Astrocyte of the hippocampus (primary cell): ENCODE results near the gene ATXN7.

Source experiments
- DNase-seq: peaks from one replicate; pipeline ENCODE4 v3.0.0; 2011; ENCODE audit warnings: low read depth, low spot score

Gene ATXN7

DNA sequence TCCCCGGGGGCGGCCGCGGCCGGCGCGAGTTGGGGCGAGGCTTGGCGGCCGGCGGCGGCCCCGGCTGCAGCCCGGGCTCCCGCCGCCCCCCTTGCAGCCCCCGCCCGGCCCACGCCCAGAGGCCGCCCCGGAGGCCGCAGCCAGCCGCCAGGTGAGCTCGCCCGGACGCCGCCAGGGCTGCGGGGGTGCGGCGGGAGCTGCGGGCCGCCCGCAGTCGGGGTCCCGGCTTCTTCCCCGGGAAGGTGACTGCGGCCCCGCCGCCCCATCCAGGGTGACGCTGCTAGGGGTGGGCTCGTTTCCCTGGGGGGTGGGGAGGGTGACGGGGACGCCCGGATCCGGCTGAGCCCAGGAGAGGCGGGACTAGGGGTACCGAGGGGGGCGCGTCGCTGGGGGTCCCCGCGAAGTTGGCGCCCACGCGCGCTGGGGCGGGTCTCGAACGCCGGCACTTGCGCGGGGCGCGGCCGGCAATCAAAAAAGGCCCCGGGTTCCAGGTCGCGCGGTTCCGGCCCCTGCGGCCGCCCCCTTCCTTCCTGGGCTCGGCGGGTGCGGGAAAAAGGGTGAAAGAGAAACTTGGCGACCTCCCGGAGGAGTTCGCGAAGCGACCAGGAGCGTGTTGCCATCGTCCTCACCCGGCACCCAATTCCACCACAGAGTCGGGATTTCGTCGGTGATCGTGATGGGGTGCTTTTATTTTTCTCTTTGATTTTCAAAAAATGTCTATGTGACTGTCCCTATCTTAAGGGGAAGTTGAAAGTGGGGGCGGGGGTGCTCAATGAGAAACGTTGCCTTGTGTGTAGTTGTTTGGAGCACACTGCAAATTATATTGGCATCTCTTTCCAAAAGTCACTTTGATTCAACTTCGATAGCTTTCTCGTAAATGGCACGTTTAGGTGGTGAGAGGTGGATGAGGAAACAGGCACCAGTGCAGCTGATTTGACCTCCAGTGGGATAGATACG, 619 bp downstream of the ATXN7 start:
- peak; percentile 54 for DNase-seq

DNA sequence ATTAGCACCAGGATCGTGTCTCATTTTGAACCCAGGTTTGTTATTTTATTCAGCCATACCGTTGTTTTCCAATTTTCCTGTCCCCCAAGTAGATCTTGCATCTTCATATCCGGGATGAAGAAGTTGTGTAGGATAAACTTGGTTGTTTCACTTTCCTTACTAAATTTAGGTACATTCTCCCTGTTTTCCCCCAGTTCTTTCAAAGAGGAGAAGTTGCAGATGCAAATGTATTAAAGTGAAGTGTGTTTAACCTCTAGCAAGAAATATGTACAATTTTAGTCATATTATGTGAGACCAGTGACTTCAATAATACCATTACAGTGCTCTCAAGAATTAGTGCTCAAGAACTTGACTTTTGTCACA, 1.3 kb downstream of the ATXN7 start:
- no peak for DNase-seq

DNA sequence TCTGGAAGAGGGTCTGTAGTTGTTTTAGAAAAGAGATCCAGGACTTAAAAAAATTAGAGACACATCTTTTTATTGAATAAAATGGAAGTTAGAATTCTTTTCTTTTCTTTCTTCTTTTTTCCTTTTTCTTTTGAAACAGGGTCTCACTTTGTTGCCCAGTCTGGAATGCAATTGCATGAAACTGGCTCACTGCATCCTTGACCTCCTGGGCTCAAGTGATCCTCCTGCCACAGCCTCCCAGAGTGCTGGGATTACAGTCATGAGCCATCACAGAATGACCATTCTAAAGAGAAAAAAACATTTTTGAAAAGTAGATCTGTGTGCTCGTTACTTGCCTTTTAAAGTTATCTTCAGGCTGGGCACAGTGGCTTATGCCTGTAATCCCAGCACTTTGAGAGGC, 3.6 kb downstream of the ATXN7 start:
- no peak for DNase-seq

GRCh38 chr3:63869940-63870614, 6.4 kb downstream of the ATXN7 start:
- DNase-seq = no peak

DNA sequence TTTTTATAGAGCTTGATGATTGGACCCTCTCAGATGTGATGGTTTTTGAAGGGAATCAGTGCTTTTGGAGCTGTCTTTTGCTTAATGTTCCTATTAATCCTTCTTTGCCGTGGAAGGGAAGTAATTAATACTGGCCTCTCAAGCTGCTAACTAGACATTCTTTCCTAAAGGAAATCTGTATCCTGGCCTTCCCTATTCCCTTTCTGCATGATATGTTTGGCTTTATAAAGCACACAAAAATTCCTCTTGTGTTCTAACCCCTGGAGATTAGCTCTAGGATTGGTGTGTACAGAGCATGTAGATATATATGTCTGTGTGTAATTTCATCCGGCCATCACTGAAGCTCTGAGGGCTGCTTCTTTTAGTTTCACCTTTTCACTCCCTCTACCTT, 6.9 kb downstream of the ATXN7 start:
- DNase-seq = no peak

GRCh38 chr3:63872135-63872924, 8.7 kb downstream of the ATXN7 start:
- peak; percentile 56 for DNase-seq

DNA sequence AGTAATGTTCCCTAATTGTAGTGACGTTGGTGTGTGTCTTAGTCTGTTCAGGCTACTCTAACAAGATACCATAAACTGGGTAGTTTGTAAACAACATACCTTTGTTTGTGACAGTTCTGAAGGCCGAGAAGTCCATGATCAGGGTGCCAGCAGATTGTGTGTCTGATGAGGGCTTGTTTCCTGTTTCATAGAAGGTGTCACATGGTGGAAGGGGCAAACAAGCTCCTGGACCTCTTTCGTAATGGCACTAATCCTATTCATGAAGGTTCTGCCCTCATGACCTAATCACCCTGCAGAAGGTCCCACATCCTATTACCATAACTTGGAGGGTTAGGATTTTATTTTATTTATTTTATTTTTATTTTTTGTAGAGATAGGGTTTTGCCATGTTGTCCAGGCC, 11.1 kb downstream of the ATXN7 start:
- DNase-seq = no peak

DNA sequence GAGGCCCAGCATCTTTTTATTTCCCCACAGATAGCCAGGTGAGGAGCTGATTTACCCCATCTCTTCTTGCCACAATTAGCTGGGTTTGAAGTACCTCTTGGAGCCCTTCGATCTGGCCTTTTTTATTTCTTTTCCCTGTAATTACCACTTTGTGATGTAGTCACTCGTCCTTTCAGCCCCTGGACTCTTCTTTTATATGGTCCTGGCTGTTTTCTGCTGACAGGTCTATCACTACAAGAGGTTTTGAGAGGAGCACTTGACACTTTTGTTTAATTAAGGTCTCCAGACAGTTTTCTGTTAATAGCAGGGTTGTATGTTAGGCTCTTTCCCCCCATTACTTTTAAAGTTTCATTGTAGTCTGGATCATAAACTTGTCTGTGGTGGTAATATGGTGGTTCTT, 11.8 kb downstream of the ATXN7 start:
- no peak for DNase-seq

DNA sequence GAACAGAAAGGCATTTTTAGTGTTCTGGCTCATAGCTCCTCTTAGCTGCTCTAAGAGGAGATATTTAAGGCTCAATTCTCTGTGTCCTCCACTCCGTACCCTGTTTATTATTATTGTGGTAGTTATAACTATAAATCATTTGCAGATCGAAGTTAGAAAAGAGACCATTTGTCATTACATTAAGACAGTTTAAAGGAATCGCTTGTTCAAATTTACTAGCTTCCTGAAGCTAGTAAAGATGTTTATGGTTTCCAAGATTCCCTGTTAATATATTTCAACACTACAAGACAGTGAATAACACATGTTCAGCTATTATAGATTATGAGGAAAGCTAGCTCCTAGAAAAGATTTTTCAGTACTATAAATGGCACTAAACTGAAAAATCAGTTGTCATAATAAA, 12.6 kb downstream of the ATXN7 start:
- DNase-seq = no peak

DNA sequence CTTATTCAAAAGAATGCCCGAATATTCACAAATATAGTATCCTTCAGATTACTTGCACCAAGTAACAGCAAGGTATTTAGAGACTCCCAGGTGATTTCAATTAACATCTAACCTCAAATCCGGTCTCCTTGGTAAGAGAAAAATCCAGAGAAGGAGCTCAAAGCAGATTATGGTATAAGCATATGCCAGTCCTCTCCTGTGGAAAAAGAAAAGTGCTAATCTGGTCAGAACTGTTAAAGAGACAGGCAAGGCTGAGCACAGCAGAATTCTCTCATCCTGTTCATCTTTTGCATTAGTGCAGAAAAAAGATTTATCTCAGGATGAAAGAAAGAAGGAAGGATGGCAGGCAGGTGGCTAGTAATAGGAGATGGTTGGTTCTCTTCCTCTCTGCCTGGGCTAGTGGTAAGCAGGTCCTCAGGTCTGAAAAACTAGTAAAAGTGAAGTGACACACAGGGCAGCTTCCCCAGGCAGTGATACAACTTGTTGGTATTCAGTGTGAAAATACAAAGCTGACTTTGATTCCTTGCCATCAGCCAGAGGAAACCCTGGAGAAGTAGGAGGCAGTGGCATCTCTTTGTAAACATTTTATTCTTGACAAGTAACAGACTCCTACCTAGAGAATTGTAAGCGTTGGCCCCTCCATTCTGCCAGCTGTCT, 14.2 kb downstream of the ATXN7 start:
- peak; percentile 66 for DNase-seq

- no peak for DNase-seq
These were observed 14.9 kb downstream of the ATXN7 start for GRCh38 chr3:63878394-63879060.

DNA sequence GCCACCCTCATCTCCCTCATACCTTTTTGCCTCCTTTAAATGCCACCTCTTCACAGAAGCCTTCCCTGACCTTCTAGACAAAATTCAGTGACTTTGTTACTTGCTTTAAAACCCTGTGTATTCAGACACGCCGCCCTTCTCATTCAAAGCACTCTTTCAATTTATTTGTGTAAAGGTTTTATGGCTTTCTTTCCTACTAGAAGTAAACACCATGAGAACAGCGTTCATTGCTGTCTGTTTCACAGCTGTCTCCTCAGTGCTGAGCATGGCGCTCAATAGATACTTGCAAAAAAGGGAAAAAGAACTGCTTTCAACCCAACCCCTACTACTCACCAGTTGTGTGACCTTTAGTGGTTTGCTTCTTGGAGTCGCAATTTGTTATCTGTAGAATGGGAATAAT, 17.0 kb downstream of the ATXN7 start:
- DNase-seq = no peak

DNA sequence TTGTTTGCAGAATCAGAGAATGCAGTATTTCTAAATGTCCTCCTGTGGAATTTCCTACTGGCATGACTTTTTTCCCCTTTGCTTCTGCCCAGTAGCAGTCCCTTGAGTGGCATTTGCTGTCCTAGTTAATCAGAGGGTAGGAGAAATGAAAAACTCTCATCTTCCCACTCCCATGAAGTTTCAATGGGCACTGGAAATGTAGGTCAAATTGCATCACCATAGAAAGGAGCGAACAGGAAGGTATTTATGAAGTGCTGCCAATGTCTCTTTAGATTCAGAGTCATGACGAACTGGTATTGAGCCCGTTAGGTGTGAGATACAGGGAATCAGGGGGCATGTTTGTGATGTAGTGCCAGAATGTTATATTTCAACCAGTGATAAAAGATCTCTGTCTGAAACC, 23.2 kb downstream of the ATXN7 start:
- DNase-seq = no peak

- no peak for DNase-seq
These were observed 27.9 kb downstream of the ATXN7 start for GRCh38 chr3:63891518-63891917.

- no peak for DNase-seq
These were observed 29.2 kb downstream of the ATXN7 start for GRCh38 chr3:63892773-63893352.

DNA sequence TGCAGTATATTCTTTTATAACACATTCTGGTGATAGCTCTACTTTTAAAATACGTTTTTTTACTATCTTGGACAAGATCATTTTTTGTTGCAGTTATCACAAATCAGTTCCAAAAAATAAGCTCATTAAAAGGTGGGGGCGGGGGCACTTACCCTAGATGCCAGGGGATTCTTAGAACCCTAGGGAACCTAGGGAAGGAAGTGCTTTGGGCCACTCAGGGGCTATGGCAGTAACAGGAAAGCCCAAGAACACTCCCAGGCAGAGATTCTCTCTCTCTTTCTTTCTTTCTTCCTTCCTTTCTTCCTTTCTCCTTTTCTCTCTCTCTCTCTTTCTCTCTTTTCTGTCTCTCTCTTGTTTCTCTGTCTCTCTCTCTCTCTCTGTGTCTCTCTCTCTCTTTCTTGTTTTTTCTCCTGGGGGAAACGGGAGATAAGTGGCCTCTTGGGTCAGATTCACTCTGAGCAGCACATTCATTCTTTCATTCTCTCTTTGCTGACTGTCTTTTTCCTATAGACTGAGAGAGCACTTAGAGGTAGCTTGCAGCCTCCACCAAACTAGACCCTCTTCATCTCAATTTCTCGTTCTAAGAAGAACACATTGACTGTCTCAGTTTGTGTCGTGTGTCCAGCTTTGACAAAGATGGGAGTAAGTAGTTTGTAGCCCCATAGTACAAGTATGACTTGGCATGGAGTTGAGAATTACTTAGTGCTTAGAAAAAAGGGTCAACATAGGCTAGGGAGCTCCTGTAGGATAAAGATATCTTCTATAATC, 31.9 kb downstream of the ATXN7 start:
- no peak for DNase-seq

GRCh38 chr3:63896332-63897030, 32.8 kb downstream of the ATXN7 start:
- no peak for DNase-seq

GRCh38 chr3:63900010-63900409, 36.3 kb downstream of the ATXN7 start:
- no peak for DNase-seq

DNA sequence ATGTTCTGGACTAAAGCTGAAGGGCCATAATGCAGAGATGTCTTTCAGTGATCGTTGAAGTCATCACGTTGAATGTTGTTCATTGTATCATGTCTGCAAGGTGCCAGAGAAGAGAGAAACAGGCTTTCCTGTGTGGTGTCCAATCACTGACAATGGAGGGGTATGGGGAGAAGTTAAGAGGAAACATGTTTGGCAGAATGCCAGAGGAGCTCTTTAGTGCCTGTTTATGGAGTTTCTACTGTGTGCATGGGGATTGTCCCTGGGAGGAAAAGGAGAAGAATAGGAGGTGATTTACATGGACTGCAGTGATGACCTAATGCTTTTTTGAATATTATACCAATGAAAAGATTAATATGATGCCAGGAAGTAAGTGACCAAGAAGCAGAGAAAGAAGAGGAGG, 36.8 kb downstream of the ATXN7 start:
- DNase-seq = no peak
